MM.1S (cell line): ENCODE measurements around the gene FUZ.

Experiments used
- DNase-seq: peaks from one replicate; pipeline ENCODE4 v3.0.0-alpha.2; 2015
- H2AFZ ChIP-seq: fragments of 300-600 bp; sonication (generic); 2 replicates; pipeline ENCODE4 v1.6.0; 2016; ENCODE audit warnings: antibody characterized with exemption, low read length
- H3F3A ChIP-seq: fragments of 300-600 bp; sonication (generic); 2 replicates; pipeline ENCODE4 v1.6.1; 2016; ENCODE audit warnings: mild to moderate bottlenecking, antibody characterized with exemption, low read length, moderate library complexity, mixed read lengths; ENCODE audit not compliant: insufficient read depth
- H3K27ac ChIP-seq: fragments of 300-600 bp; sonication (generic); 2 replicates; pipeline ENCODE4 v1.5.1; 2016; ENCODE audit warnings: mild to moderate bottlenecking, low read length
- H3K27me3 ChIP-seq: fragments of 300-600 bp; sonication (generic); replicated peaks from 2 replicates; pipeline ENCODE4 v1.6.0; 2016; ENCODE audit warnings: low read length; ENCODE audit not compliant: insufficient read depth
- H3K36me3 ChIP-seq: fragments of 300-600 bp; sonication (generic); replicated peaks from 2 replicates; pipeline ENCODE4 v1.6.1; 2016; ENCODE audit warnings: mild to moderate bottlenecking, low read length, mixed read lengths; ENCODE audit not compliant: insufficient read depth
- H3K4me1 ChIP-seq: fragments of 300-600 bp; sonication (generic); 2 replicates; pipeline ENCODE4 v1.6.1; 2016; ENCODE audit warnings: low read length, mixed read lengths
- H3K4me2 ChIP-seq: fragments of 300-600 bp; sonication (generic); 2 replicates; pipeline ENCODE4 v1.6.0; 2016; ENCODE audit warnings: low read depth, low read length
- H3K4me3 ChIP-seq: fragments of 300-600 bp; sonication (generic); 2 replicates; pipeline ENCODE4 v1.5.1; 2016; ENCODE audit warnings: low read length, mixed read lengths
- H3K79me2 ChIP-seq: fragments of 300-600 bp; sonication (generic); 2 replicates; pipeline ENCODE4 v1.6.1; 2016; ENCODE audit warnings: mixed run types, low read length, mixed read lengths
- H3K9ac ChIP-seq: fragments of 300-600 bp; sonication (generic); 2 replicates; pipeline ENCODE4 v1.6.1; 2016; ENCODE audit warnings: low read length, mixed read lengths
- H3K9me2 ChIP-seq: fragments of 300-600 bp; sonication (generic); replicated peaks from 2 replicates; pipeline ENCODE4 v1.6.1; 2016; ENCODE audit warnings: mild to moderate bottlenecking, low read length, mixed read lengths; ENCODE audit not compliant: insufficient read depth
- H3K9me3 ChIP-seq: fragments of 300-600 bp; sonication (generic); replicated peaks from 2 replicates; pipeline ENCODE4 v1.6.1; 2016; ENCODE audit warnings: mild to moderate bottlenecking, low read length, mixed read lengths; ENCODE audit not compliant: insufficient read depth
- H4K20me1 ChIP-seq: fragments of 300-600 bp; sonication (generic); 2 replicates; pipeline ENCODE4 v1.6.1; 2016; ENCODE audit warnings: mild to moderate bottlenecking, low read length, moderate library complexity, mixed read lengths; ENCODE audit not compliant: insufficient read depth
- EZH2 ChIP-seq: fragments of 300-600 bp; sonication (generic); optimal IDR thresholded peaks from 2 replicates; pipeline ENCODE3; 2017; ENCODE audit warnings: low read depth, mild to moderate bottlenecking, antibody characterized with exemption, low read length, mixed read lengths
- EZH2phosphoT487 ChIP-seq: fragments of 300-600 bp; sonication (generic); IDR thresholded peaks from 2 replicates; pipeline ENCODE4 v1.6.1; 2018; ENCODE audit warnings: antibody characterized with exemption, low read length
- TF ChIP-seq, protein P1 (sequence below): fragments of 300-600 bp; sonication (generic); IDR thresholded peaks from 2 replicates; pipeline ENCODE4 v1.5.1; 2016; ENCODE audit warnings: antibody characterized with exemption, low read length, mixed read lengths

FUZ gene

DNA sequence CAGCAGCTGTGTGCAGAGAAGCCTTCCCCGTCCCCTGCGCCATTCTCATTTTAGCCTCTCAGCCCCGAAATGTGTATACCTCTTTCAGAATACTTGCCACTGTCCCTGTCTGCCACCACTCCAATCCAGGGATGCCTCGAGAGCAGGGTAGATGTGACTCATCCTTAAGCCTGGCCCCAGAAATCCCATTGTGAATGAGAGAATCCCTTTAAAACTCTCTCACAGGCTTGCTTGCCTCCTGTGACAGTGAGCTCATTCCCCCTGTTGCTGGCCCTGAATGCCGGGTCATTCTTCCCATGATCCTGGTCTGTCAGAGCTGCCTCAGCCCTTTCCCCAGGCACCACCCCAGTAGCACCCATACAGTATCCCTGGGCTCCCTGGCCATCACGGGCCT is 36.7 kb downstream of the FUZ start:
- TF ChIP-seq, protein P1, sequence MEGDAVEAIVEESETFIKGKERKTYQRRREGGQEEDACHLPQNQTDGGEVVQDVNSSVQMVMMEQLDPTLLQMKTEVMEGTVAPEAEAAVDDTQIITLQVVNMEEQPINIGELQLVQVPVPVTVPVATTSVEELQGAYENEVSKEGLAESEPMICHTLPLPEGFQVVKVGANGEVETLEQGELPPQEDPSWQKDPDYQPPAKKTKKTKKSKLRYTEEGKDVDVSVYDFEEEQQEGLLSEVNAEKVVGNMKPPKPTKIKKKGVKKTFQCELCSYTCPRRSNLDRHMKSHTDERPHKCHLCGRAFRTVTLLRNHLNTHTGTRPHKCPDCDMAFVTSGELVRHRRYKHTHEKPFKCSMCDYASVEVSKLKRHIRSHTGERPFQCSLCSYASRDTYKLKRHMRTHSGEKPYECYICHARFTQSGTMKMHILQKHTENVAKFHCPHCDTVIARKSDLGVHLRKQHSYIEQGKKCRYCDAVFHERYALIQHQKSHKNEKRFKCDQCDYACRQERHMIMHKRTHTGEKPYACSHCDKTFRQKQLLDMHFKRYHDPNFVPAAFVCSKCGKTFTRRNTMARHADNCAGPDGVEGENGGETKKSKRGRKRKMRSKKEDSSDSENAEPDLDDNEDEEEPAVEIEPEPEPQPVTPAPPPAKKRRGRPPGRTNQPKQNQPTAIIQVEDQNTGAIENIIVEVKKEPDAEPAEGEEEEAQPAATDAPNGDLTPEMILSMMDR, result no peak
- no peak for TF ChIP-seq EZH2
- no peak for TF ChIP-seq EZH2phosphoT487
- Histone ChIP-seq H3K36me3 (no peaks in the 10 kb centered on the region), H3K9me3 (no peaks in the 10 kb centered on the region), H3K27ac (no peak overlapping the region), H3K4me2 (no peak overlapping the region), H2AFZ (no peak overlapping the region), H3K4me1 (no peaks in the 10 kb centered on the region), H3K9me2 (no peaks in the 10 kb centered on the region), H3K9ac (no peak overlapping the region), H3F3A (no peaks in the 10 kb centered on the region), H4K20me1 (no peaks in the 10 kb centered on the region), H3K27me3 (no peaks in the 10 kb centered on the region), H3K4me3 (no peak overlapping the region), H3K79me2 (peaks cover 11% of the 10 kb centered on the region)
- no peak for DNase-seq

DNA sequence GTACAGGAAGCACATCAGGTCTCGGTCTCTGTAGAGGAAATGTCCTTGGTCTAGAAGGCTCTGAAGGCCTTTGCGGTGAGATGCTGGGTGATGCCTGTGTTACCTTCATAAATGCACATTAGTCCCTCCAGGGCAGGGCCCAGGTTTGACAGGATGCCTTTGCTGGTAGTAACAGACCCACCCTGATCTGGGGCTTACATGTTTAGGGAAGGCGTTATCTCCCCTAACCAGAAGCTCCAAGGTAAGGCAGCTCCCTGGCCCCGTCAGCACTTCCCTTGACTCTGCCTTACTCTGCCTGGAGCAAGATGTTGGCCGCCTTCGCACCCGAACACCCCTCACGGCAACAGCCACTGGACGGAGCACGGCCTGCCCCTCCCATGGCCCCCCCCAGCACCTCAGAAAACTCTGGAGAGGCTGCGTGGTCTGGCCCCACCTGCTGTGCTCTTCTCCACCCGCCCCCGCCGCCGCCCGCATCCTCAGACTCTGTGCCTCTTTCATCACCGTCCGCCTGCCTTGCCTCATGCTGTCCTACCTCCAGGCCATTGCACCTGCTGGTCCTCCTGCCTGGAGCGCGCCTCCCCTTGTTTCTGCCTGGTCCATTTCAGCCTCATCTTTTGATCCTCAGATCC is 37.2 kb downstream of the FUZ start:
- peaks cover 11% of the 10 kb centered on the region for H3K79me2 ChIP-seq
- H2AFZ ChIP-seq, result no peak overlapping the region
- no peaks in the 10 kb centered on the region for H3K36me3 ChIP-seq
- no peaks in the 10 kb centered on the region for H3K4me1 ChIP-seq
- H3F3A ChIP-seq, result no peaks in the 10 kb centered on the region
- no peaks in the 10 kb centered on the region for H4K20me1 ChIP-seq
- H3K4me3 ChIP-seq, result no peak overlapping the region
- H3K27ac ChIP-seq, result no peak overlapping the region
- H3K27me3 ChIP-seq, result no peaks in the 10 kb centered on the region
- no peak for DNase-seq
- no peaks in the 10 kb centered on the region for H3K9me2 ChIP-seq
- H3K9me3 ChIP-seq, result no peaks in the 10 kb centered on the region
- no peak overlapping the region for H3K4me2 ChIP-seq
- H3K9ac ChIP-seq, result no peak overlapping the region
- TF ChIP-seq, protein P1, result no peak
- TF ChIP-seq EZH2 (no peak), EZH2phosphoT487 (no peak)

GRCh38 chr19:49774969-49775368 is 38.1 kb downstream of the FUZ start:
- Histone ChIP-seq H3K4me3 (no peak overlapping the region), H3K27me3 (no peaks in the 10 kb centered on the region), H3K9me3 (no peaks in the 10 kb centered on the region), H3F3A (no peaks in the 10 kb centered on the region), H4K20me1 (no peaks in the 10 kb centered on the region), H3K27ac (no peak overlapping the region), H3K79me2 (peaks cover 17% of the 10 kb centered on the region), H3K4me2 (no peak overlapping the region), H3K36me3 (no peaks in the 10 kb centered on the region), H3K9me2 (no peaks in the 10 kb centered on the region), H3K4me1 (no peaks in the 10 kb centered on the region), H3K9ac (no peak overlapping the region), H2AFZ (no peak overlapping the region)
- no peak for DNase-seq
- TF ChIP-seq, protein P1, result no peak
- TF ChIP-seq EZH2phosphoT487, result no peak
- TF ChIP-seq EZH2, result no peak
